NCI-H2227 (cell line): ENCODE data around the gene TBPL2.
A peak's percentile ranks its signal among the peaks of the same experiment; 100 is the strongest.
"Not testable (repeated sequence)": the region's sequence is repeated elsewhere in the genome, so short reads cannot be mapped to it uniquely, and the experiment has no call there.

Source experiments
- DNase-seq: peaks from one replicate; lab custom pipeline; 2025; ENCODE audit not compliant: unreplicated experiment; lab: John Stamatoyannopoulos, UW

The TBPL2 gene

GRCh38 chr14:55440385-55440784 is at the start of gene TBPL2:
TBPL2 (minus strand) TSS chr14:55440616; CDS start chr14:55440449, 167 bp downstream.
- DNase-seq: no peak

- DNase-seq: no peak
Observed at GRCh38 chr14:55488204-55488603, 47.8 kb upstream of the TBPL2 start.

DNA sequence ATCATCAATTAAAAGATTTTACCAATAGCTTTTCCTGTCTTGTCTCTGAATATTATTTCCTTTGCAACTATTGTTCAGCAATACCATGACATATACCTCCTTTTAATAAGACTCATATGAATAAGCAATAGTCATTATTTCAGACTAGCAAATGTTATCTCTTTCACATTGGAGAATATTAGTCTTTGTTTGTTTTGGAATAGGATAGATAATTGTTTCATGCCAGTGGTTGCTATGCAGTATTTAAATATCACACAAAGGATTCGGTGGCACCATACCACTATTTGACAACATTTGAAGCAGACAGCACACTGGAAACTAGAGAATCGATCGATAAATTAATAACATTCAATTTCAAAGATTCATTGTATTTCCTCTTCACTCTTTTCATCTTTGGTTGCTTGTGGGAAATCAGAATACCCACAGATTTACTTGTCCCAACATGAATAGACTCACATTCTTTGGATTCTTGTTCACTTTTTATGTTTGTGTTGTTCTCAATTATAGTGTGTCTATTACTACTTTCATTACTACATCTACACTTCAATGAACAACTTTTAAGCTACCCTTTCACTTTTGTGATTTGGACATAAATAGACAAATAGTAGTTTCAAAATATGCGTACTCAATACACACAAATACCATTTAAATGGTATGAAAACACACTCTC is 42.7 kb upstream of the TBPL2 start:
- no peak for DNase-seq

GRCh38 chr14:55481769-55482168 is 41.4 kb upstream of the TBPL2 start:
- no peak for DNase-seq

DNA sequence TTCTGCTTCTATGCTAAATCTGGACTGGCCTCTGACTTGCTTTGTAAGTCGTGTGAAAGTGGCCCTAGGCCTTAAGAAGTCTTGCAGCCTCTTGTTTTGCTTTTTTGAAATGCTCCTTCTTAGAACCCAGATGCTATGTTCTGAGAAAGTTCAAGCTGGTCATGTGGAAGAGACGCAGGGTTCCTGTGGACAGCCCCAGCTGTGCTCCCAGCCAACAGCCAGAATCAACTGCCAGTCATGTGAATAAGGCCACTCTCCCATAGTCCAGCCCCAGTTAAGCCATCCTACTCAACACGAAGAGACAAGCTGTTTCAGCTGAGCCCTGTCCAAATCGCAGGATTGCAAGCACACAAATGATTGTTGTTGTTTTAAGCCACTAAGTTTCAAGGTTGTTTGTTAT is 37.3 kb upstream of the TBPL2 start:
- DNase-seq: no peak

- not testable (repeated sequence) for DNase-seq
Observed at GRCh38 chr14:55476448-55476847, 36.0 kb upstream of the TBPL2 start.

- DNase-seq: no peak
Observed at GRCh38 chr14:55473786-55474185, 33.4 kb upstream of the TBPL2 start.

DNA sequence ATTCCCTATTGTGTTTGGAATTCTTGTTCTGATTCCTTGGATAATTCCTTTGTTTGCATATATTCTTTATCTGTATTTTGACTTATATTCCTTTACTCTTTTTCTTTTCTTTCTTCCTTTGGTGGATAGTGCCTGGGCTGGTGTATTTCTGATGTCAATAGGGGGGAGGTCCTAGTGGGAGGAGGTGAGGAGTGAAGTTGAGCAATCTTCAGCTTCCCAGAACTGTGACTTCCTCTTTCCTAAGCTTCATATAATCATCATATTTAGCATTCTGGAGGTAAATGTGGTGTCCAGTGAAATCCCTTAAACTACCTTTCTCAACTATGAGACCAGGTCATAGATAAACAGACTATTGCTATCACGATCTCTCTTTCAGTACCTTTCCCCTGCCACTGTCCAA is 29.6 kb upstream of the TBPL2 start:
- no peak for DNase-seq

DNA sequence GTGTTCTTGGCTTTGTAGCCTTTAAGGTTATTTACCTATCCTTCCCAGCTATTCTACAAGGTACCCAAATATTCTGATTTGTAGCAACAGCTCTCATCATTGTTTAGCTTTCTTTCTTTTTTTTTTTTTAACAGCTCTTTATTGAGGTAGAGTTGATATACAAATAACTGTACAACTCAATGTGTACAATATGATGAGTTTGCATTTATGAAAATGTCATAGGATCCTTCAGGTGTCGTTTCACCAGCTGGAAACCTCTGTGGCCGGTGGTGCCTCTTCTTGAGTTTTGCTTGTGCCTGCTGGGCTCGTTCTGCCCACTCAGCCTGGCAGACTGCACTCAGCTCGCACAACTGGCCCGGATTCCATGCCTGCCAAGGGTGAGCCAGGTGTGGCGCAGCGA is 26.9 kb upstream of the TBPL2 start:
- DNase-seq: no peak

DNA sequence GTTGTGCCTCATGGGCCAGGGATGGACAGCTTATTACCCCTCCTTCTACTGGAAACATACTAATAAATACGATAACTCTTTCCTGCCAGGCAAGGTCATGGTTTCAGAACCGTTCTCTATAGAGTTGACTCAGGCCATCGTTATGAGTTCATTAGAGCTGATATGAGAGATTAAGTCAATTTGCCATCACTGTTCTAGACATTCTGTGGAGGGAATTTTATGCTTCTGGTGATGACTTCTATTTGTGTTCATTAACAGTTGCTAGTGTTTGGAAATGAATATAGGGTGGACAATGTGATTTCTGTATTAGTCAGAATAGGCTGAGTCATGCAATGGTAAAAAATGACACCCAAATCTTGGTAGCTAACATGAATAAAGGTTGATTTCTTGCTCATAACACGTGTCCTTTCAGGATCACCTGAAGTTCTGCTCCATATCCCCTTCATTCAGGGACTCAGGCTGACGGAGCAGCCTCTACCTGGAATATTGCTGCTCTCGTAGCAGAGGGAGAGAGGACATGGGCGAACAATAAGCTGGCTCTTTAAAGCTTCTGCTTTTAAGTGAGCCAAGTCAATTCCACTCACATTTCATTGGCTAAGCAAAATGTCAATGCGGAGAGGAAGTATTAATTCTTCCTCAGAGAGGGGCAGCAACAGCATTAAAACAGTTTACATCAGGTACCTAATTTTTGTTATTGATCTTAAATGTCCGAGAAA is 18.5 kb upstream of the TBPL2 start:
- no peak for DNase-seq

DNA sequence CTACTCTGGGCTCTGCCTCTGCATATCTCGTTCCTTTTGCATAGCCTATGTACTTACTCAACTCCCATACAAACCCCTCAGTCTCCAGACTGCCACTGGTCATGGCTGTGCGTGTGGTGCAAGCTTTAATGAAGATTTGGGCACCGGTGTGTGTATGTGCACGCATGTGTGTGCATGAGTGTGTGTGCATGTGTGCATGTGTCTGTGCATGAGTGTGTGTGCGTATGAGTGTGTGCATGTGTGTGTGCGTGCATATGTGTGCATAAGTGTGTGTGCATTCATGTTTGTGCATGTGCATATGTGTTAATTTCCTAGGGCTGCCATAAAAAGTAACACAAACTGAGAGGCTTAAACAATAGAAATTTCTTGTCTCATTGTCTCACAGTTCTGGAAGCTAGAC is 17.1 kb upstream of the TBPL2 start:
- no peak for DNase-seq

DNA sequence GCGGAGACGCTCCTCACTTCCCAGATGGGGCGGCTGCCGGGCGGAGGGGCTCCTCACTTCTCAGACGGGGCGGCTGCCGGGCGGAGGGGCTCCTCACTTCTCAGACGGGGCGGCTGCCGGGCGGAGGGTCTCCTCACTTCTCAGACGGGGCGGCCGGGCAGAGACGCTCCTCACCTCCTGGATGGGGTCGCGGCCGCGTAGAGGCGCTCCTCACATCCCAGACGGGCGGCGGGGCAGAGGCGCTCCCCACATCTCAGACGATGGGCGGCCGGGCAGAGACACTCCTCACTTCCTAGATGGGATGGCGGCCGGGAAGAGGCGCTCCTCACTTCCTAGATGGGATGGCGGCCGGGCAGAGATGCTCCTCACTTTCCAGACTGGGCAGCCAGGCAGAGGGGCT is 16.0 kb upstream of the TBPL2 start:
- DNase-seq: not testable (repeated sequence)

- peak; percentile 86 for DNase-seq
Observed at GRCh38 chr14:55454264-55455002, 14.0 kb upstream of the TBPL2 start.

- no peak for DNase-seq
Observed at GRCh38 chr14:55451950-55452349, 11.5 kb upstream of the TBPL2 start.

DNA sequence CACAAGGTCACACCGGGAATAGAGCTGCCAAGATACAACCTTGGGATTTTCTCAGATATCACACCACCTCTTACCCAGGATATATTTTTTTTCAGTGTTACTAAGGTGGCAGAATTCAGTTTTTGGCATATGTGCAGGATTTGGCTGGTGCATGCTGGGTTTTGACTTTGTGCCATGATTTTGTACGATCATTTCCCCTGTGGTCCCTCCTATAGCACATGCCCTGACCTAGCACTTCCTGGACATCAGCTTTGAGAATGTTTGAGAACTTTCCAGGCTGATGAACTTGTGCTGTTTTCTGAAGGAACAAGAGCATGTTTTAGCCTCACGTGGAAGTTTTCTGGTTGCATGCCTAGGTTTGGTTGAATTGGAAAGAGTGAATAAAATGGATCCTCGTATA is 11.0 kb upstream of the TBPL2 start:
- DNase-seq: no peak

GRCh38 chr14:55450987-55451386 is 10.6 kb upstream of the TBPL2 start:
- no peak for DNase-seq

DNA sequence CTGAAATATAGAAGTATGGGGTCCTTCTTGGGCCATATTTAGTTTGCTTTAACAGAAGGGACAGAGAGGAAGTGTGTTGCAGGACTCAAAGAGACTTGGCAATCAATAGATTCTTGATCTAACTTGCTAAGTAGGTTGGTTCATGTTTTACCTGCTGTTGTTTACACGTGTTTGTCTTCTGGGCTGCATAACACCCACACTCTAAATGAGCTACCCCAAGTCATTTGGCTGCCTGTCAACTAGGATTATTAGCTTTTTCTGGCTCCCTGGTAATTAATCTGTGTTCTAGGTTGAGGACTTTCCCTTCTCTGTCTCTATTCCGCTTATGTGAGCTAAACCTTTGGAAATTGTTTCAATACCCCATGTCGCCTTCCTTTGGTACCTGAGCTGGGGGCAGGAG is 10.1 kb upstream of the TBPL2 start:
- no peak for DNase-seq

GRCh38 chr14:55450124-55450523 is 9.7 kb upstream of the TBPL2 start:
- DNase-seq: no peak

DNA sequence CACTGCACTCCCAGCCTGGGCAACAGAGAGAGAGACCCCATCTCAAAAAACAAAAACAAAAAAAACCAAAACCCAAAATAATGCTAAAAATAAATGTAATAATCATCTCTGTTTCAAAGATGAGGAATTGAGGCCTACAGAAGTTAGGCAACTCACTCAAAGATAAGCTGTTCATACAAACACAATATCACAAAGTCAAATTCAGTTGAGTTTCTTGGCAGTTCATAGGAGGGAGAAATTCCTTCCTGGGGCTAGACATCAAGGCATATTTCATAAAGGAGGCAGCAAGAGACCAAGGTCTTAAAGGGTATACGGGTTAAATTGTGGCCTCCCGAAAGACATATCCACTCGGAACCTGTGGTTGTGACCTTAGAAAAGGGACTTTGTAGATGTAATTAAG is 8.7 kb upstream of the TBPL2 start:
- no peak for DNase-seq

DNA sequence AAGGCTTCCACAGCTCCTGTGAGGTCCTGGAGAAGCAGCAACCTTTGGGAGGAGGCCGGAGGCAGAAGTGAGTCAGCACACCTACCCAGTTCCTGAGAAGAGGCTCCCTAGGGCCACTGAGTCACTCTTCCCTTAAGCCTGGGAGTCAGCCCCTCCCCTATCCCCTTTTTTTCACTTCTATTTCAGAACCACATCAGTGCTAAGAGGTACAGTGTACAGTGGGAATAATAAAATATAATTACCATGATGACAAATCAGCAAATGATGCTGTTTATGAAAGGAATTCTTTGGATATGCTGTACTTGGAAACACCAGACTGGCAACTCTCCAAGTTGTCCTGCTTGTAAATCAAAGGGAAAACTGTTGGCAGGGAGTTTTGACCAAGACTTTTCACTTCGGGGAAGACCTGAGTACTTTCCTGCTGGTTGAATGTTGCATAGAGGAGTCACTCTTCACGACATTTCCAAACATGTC is 7.8 kb upstream of the TBPL2 start:
- DNase-seq: no peak

DNA sequence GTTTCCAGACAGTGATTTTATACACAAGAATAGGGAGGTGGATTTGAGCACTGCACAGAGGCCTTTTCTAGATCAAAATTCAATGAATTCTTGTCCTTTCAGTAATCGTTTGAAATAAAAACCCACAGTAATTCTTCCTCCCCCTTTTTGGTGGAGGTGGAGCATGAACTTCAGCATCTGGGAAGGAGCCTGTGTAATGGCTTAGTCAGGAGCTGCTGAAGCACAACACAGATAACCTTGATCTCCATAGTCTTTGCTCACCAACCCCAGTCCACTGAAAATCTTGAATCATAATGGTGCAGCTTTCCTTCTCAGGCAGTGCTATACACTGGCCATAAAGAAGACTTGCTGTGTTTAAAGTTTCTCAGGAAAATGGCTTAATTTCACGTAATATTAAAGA is 6.4 kb upstream of the TBPL2 start:
- no peak for DNase-seq

DNA sequence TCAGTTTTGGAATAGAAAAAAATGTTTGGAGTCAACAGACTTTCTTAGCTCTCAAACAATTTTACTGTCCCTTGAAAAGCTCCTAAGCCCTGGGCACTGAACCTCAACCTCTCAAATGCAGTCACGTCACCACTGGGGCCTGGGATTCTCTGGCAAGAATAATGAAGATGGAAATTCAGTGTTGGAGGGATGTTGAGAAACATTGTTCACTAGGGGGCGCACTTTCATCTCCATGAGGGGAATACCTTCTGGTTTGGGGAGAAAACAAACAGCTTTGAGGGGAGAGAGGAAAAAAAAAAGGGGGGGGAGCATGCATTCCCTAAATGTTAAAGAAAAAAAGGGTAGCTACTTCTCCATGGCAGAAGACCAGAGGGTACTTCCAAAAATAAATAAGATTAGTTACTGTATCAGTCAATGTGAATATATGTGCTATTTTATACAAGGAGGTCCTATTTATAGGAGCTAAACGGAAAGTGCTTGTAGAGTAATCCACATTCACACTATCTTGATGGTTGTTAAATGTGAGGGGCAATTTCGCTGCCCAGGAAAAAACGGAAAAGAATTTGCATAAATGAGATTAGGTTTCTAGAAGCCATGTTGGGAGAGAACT is 5.8 kb upstream of the TBPL2 start:
- peak; percentile 89 for DNase-seq
